Measurements from ENCODE around the gene PDZRN3.

- TF ChIP-seq SIN3A (IDR thresholded peaks at IDR 0.05; ENCODE audit: borderline replicate concordance, insufficient read depth, low read length) (no peak), TAF1 (IDR thresholded peaks at IDR 0.05; ENCODE audit: borderline replicate concordance, insufficient read depth, low read length) (no peak), POLR2AphosphoS5 (IDR thresholded peaks at IDR 0.05; ENCODE audit: low read depth, low read length) (no peak), REST (IDR thresholded peaks at IDR 0.05; ENCODE audit: insufficient read depth in 1 of 2, low read depth in 2 of 2, low read length in 2 of 2) (no peak)
Observed at GRCh38 chr3:73408634-73409033, 216.1 kb downstream of the PDZRN3 start.
